SU-DHL-6 (cell line): ENCODE results near the gene B3GALT6.

ENCODE experiments used
- EZH2phosphoT487 ChIP-seq: fragments of 200-600 bp; sonication (generic), shearing (Covaris generic); conservative IDR thresholded peaks from 2 replicates; pipeline ENCODE4 v1.6.1; 2018; ENCODE audit warnings: mild to moderate bottlenecking, antibody characterized with exemption, low read length, moderate library complexity, mixed read lengths
- TF ChIP-seq, protein P1 (sequence below): fragments of 200-600 bp; sonication (generic); IDR thresholded peaks from one replicate; pipeline ENCODE4 v1.5.1; 2017; ENCODE audit warnings: antibody characterized with exemption, mild to moderate bottlenecking, low read length, moderate library complexity; ENCODE audit not compliant: insufficient read depth, poor library complexity, severe bottlenecking

DNA sequence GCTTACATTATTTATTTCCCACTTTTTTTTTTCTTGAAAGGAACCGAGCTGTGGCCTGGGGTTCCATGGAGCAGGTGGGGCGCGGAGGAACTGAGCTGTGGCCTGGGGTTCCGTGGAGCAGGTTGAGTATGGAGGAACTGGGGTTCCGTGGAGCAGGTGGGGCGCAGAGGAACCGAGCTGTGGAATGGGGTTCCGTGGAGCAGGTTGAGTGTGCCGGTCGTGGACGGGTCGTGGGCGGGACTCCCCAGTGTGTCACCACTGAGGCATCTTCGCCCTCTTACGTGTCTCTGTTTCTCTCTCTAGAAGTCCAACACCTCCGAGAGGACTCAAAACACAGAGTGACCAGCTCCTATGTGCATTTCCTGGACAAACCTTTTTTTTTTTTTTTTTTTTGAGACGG lies 47.0 kb downstream of the B3GALT6 start:
- TF ChIP-seq, protein P1, sequence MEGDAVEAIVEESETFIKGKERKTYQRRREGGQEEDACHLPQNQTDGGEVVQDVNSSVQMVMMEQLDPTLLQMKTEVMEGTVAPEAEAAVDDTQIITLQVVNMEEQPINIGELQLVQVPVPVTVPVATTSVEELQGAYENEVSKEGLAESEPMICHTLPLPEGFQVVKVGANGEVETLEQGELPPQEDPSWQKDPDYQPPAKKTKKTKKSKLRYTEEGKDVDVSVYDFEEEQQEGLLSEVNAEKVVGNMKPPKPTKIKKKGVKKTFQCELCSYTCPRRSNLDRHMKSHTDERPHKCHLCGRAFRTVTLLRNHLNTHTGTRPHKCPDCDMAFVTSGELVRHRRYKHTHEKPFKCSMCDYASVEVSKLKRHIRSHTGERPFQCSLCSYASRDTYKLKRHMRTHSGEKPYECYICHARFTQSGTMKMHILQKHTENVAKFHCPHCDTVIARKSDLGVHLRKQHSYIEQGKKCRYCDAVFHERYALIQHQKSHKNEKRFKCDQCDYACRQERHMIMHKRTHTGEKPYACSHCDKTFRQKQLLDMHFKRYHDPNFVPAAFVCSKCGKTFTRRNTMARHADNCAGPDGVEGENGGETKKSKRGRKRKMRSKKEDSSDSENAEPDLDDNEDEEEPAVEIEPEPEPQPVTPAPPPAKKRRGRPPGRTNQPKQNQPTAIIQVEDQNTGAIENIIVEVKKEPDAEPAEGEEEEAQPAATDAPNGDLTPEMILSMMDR = no peak
- no peak for TF ChIP-seq EZH2phosphoT487
